Activated T-cell treated with anti-CD3 and anti-CD28 coated beads for 1 hour (primary cell): Measurements from ENCODE around the gene GPD2.
"Not testable (repeated sequence)": the region's sequence is repeated elsewhere in the genome, so short reads cannot be mapped to it uniquely, and the experiment has no call there.

Source experiments
- DNase-seq: peaks from one replicate; pipeline ENCODE4 v3.0.0-alpha.2; 2020; ENCODE audit warnings: low read depth

The GPD2 gene

GRCh38 chr2:156590085-156590739 is 154.0 kb downstream of the GPD2 start:
- no peak for DNase-seq

- no peak for DNase-seq
These were observed 156.8 kb downstream of the GPD2 start for GRCh38 chr2:156592809-156593593.

GRCh38 chr2:156593594-156593921 is 157.4 kb downstream of the GPD2 start:
- no peak for DNase-seq

- DNase-seq, result no peak
These were observed 162.4 kb downstream of the GPD2 start for GRCh38 chr2:156598563-156598962.

- no peak for DNase-seq
These were observed 164.0 kb downstream of the GPD2 start for GRCh38 chr2:156600196-156600595.

GRCh38 chr2:156601855-156602551 is 165.8 kb downstream of the GPD2 start:
- DNase-seq, result no peak

- no peak for DNase-seq
These were observed 166.4 kb downstream of the GPD2 start for GRCh38 chr2:156602552-156602933.

- no peak for DNase-seq
These were observed 179.7 kb downstream of the GPD2 start for GRCh38 chr2:156615836-156616322.

- DNase-seq, result not testable (repeated sequence)
These were observed 181.9 kb downstream of the GPD2 start for GRCh38 chr2:156618071-156618470.

GRCh38 chr2:156619021-156619539 is 182.9 kb downstream of the GPD2 start:
- DNase-seq, result no peak

GRCh38 chr2:156622491-156622890 is 186.3 kb downstream of the GPD2 start:
- DNase-seq, result no peak

GRCh38 chr2:156625360-156626170 is 189.4 kb downstream of the GPD2 start:
- no peak for DNase-seq

- DNase-seq, result no peak
These were observed 190.8 kb downstream of the GPD2 start for GRCh38 chr2:156626931-156627330.

GRCh38 chr2:156630579-156631337 is 194.6 kb downstream of the GPD2 start:
- no peak for DNase-seq

- no peak for DNase-seq
These were observed 199.5 kb downstream of the GPD2 start for GRCh38 chr2:156635646-156636045.
